Measurements from ENCODE around the gene PRL.

PRL gene

DNA sequence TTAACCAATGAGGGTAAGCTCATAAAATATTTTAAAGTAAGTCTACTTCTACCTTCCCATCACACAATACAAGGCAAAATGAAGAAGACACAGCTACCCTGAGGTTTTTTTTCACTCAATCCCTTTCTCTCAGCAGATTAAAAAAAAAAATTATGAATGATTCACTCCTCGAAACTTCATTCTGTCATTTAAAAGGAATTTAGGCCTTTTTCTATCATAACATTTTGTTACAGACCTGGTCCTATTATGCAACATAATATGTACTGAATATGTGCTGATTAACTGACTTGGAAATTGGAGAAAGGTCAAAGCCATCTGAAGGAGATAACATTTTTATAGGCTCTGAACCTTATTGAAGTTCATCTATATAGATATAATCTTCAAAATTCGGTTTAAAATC is 45.5 kb downstream of the PRL start:
- no peak overlapping the region for H3K4me3 ChIP-seq (ENCODE audit: low read length)
- peak; percentile 66 for DNase-seq (ENCODE audit: low read depth)
- TF ChIP-seq, protein P1, sequence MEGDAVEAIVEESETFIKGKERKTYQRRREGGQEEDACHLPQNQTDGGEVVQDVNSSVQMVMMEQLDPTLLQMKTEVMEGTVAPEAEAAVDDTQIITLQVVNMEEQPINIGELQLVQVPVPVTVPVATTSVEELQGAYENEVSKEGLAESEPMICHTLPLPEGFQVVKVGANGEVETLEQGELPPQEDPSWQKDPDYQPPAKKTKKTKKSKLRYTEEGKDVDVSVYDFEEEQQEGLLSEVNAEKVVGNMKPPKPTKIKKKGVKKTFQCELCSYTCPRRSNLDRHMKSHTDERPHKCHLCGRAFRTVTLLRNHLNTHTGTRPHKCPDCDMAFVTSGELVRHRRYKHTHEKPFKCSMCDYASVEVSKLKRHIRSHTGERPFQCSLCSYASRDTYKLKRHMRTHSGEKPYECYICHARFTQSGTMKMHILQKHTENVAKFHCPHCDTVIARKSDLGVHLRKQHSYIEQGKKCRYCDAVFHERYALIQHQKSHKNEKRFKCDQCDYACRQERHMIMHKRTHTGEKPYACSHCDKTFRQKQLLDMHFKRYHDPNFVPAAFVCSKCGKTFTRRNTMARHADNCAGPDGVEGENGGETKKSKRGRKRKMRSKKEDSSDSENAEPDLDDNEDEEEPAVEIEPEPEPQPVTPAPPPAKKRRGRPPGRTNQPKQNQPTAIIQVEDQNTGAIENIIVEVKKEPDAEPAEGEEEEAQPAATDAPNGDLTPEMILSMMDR (IDR thresholded peaks at IDR 0.05; ENCODE audit: insufficient read depth, low read depth, low read length, missing control alignments): no peak

DNA sequence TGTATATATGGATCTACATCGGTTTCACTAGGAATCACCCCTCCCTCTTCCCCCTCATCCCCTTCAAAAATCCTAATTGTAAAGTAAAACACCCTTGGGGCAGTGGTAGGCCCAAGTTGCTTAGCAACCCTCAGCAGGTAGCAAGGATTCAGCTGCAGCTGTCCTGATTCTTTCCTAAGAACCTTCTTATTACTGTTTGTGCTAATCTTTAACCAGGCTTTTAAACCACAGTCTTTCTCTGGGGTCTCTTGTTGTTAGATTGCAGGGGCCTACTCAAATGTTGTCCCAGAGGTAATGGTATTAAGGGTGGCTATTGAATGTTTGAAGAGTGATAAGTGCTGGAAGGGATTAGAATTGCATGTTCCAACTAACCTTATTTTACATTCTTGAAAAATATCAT is 46.4 kb downstream of the PRL start:
- no peak overlapping the region for H3K4me3 ChIP-seq (ENCODE audit: low read length)
- DNase-seq (ENCODE audit: low read depth): no peak
- TF ChIP-seq, protein P1 (IDR thresholded peaks at IDR 0.05; ENCODE audit: insufficient read depth, low read depth, low read length, missing control alignments): no peak

DNA sequence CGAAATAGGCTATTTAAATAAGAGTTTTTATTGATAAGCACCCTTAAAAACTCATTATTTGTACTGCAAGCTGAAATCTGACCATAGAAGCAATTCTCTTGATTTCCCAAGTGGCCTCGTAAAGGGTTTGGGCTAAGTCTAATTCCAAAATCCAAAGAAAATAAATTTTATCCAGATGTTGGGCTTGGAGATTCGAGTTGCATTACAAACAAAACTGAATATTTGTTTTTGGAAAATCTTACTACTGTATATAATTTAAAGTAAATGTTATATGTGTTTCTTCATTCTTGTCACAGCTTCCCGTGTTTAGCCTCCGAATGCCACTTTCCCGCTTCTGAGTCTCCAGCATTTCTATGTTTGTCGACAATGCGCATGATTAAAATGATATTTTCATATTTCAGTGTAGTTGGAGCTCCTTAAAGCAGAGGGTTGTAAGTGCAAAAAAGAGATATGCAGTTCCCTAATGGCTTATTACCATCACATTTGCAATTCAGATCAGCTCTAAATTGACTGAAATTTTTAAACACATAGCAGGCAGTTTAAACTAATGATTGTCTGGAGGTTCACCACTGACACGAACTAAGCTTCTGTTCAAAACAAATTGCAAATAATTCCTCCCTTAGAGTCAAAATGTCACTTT is 47.0 kb downstream of the PRL start:
- no peak for DNase-seq (ENCODE audit: low read depth)
- TF ChIP-seq, protein P1 (IDR thresholded peaks at IDR 0.05; ENCODE audit: insufficient read depth, low read depth, low read length, missing control alignments): no peak
- no peak overlapping the region for H3K4me3 ChIP-seq (ENCODE audit: low read length)

DNA sequence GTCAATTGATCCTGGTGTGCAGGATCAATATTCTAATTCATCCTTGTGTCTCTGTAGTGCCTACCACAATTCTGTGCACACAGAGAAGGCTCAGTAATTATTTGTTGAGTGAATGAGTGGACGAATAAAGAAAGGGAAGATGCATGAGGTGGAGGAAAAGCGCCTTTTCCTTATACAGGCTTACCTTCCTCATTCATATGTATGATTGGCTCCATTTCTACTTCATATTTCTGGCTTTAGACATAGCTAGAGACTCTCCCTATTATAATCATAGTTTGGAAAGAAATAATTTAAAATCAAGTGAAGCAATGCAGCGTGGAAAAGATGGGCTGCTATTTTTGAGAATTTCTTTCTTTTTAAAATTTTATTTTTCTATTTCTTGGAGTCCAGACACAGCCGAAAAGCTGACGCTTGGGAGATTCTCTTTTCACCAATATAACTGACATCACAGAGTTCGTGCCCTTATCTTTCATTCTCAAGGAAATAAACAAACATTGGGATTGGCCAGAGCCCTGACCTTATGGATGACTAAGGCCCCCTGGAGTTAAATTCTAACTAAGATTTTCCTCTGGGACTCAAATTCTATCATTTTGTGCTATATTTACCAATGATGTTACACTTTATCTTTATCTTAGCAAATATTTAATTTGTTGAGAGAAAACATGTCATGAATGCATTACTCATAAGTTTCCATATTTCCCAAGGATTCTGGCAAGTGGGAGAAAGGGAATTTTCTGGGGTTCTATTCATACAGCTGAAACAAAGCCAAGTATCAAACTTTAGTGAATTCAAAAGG is 48.1 kb downstream of the PRL start:
- peak; percentile 42 for DNase-seq (ENCODE audit: low read depth)
- H3K4me3 ChIP-seq (ENCODE audit: low read length): no peak overlapping the region
- TF ChIP-seq, protein P1 (IDR thresholded peaks at IDR 0.05; ENCODE audit: insufficient read depth, low read depth, low read length, missing control alignments): no peak

DNA sequence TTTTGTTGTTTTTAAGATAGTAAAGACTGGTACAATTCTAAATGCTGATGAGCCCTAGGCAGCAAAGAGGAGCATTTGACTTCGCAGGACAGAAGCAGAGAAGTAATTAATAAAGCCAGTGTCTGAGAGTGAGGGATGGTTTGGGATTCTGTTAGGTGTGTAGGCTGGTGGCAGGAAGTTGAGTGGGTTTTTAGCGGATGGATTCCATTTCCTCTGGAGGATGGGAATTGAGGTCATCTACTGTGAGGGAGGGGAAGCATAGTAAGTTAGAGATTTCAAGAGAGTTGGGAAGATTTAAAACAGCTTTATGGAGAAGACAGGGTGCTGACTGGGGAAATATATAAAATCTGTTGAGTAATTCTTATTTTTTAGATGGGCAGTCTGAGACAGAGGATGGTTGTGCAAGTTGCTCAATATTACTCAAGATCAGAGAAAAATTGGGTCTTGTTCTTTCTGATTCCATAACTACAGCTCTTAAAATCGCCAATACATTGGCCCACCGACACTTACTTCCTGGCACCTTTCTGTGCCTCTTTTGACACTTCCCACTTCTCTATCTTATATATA is 48.8 kb downstream of the PRL start:
- TF ChIP-seq, protein P1 (IDR thresholded peaks at IDR 0.05; ENCODE audit: insufficient read depth, low read depth, low read length, missing control alignments): no peak
- DNase-seq (ENCODE audit: low read depth): no peak
- H3K4me3 ChIP-seq (ENCODE audit: low read length): no peak overlapping the region

GRCh38 chr6:22240025-22240424 is 56.8 kb downstream of the PRL start:
- no peak for DNase-seq (ENCODE audit: low read depth)
- H3K4me3 ChIP-seq (ENCODE audit: low read length): no peak overlapping the region
- TF ChIP-seq, protein P1 (IDR thresholded peaks at IDR 0.05; ENCODE audit: insufficient read depth, low read depth, low read length, missing control alignments): no peak
